CD14-positive monocyte (primary cell): ENCODE measurements around the gene PSAPL1. TPM values are rescaled to one million over a fixed set of nuclear protein-coding genes. Genes with fewer than 3 reads are reported as not detected.

ENCODE experiments used
- DNase-seq, 3 donors: peaks; one replicate each; pipeline ENCODE4 v3.0.0-alpha.2; 2011 to 2022
- H2AFZ ChIP-seq: 2 replicates; pipeline ENCODE4 v1.6.0; 2012; ENCODE audit warnings: mild to moderate bottlenecking, low read depth, low read length, inconsistent platforms; ENCODE audit not compliant: insufficient read depth, poor library complexity, severe bottlenecking
- H3K27ac ChIP-seq, 2 donors: 1 replicate in 1 of 2; 2 replicates in 1 of 2; pipeline ENCODE4 v1.5.1; 2012 to 2013; ENCODE audit warnings: low read length in 2 of 2, control low read depth in 1 of 2, inconsistent platforms in 1 of 2, low read depth in 1 of 2, mild to moderate bottlenecking in 1 of 2
- H3K27me3 ChIP-seq, 2 donors: one replicate each; pipeline versions ENCODE4 v1.6.0 to v1.6.1; 2011 to 2013; ENCODE audit warnings: low read length in 2 of 2; ENCODE audit not compliant: control insufficient read depth in 2 of 2, insufficient read depth in 2 of 2
- H3K36me3 ChIP-seq, 2 donors: replicated peaks in 1 of 2; 1 replicate in 1 of 2; 2 replicates in 1 of 2; pipeline versions ENCODE4 v1.5.1 to v1.6.1; 2012 to 2013; ENCODE audit warnings: low read length in 2 of 2, control low read depth in 1 of 2, inconsistent platforms in 1 of 2, mild to moderate bottlenecking in 1 of 2; ENCODE audit not compliant: insufficient read depth in 2 of 2, control insufficient read depth in 1 of 2
- H3K4me1 ChIP-seq, 2 donors: 1 replicate in 1 of 2; 2 replicates in 1 of 2; pipeline versions ENCODE4 v1.5.1 to v1.6.1; 2012 to 2013; ENCODE audit warnings: low read length in 2 of 2, control low read depth in 1 of 2, inconsistent platforms in 1 of 2, mild to moderate bottlenecking in 1 of 2, moderate library complexity in 1 of 2; ENCODE audit not compliant: insufficient read depth in 2 of 2, control insufficient read depth in 1 of 2
- H3K4me2 ChIP-seq: replicated peaks from 2 replicates; pipeline ENCODE3; 2012; ENCODE audit warnings: low read length, moderate library complexity, mild to moderate bottlenecking; ENCODE audit not compliant: poor library complexity, severe bottlenecking; ENCODE audit errors: extremely low read depth
- H3K4me3 ChIP-seq, 3 experiments: fragments of 200-600 bp in 1 of 3; sonication (generic) in 1 of 3; replicated peaks in 1 of 3; 1 replicate in 2 of 3; 2 replicates in 1 of 3; pipeline ENCODE4 v1.5.1; 2011 to 2013; ENCODE audit warnings: low read length in 3 of 3, mild to moderate bottlenecking in 3 of 3, control low read depth in 2 of 3, low read depth in 2 of 3, inconsistent platforms in 1 of 3, moderate library complexity in 1 of 3
- H3K79me2 ChIP-seq: 2 replicates; pipeline ENCODE4 v1.6.0; 2012; ENCODE audit warnings: mild to moderate bottlenecking, control low read depth, inconsistent platforms, low read length, moderate library complexity; ENCODE audit not compliant: insufficient read depth
- H3K9ac ChIP-seq: 2 replicates; pipeline ENCODE4 v1.6.0; 2017; ENCODE audit warnings: low read length, mild to moderate bottlenecking; ENCODE audit not compliant: insufficient read depth, poor library complexity, severe bottlenecking
- H3K9me3 ChIP-seq, 2 donors: replicated peaks in 1 of 2; 1 replicate in 1 of 2; 2 replicates in 1 of 2; pipeline versions ENCODE4 v1.5.1 to v1.6.1; 2012 to 2013; ENCODE audit warnings: low read length in 2 of 2, control low read depth in 1 of 2; ENCODE audit not compliant: control insufficient read depth in 1 of 2, insufficient read depth in 1 of 2
- H4K20me1 ChIP-seq: 2 replicates; pipeline ENCODE4 v1.6.0; 2012; ENCODE audit warnings: mild to moderate bottlenecking, low read length, control low read depth, moderate library complexity; ENCODE audit not compliant: insufficient read depth
- H3K27ac Mint-ChIP-seq, 7 donors: one replicate each; pipeline ENCODE4 v1.8.0; 2020; ENCODE audit warnings: mild to moderate bottlenecking in 7 of 7, mixed read lengths in 7 of 7, moderate library complexity in 6 of 7, inconsistent platforms in 2 of 7
- H3K27me3 Mint-ChIP-seq, 3 donors: one replicate each; pipeline ENCODE4 v1.8.0; 2021 to 2022; ENCODE audit warnings: low read depth in 3 of 3, mild to moderate bottlenecking in 3 of 3, mixed read lengths in 3 of 3, moderate library complexity in 3 of 3, inconsistent platforms in 1 of 3
- H3K36me3 Mint-ChIP-seq, 2 donors: one replicate each; pipeline ENCODE4 v1.8.0; 2020; ENCODE audit warnings: mixed read lengths in 2 of 2, inconsistent platforms in 1 of 2, mild to moderate bottlenecking in 1 of 2
- H3K4me1 Mint-ChIP-seq: one replicate; pipeline ENCODE4 v1.8.0; 2020; ENCODE audit warnings: mild to moderate bottlenecking, mixed read lengths
- H3K4me3 Mint-ChIP-seq, 2 donors: one replicate each; pipeline ENCODE4 v1.8.0; 2020; ENCODE audit warnings: mild to moderate bottlenecking in 2 of 2, mixed read lengths in 2 of 2, moderate library complexity in 1 of 2
- H3K9me3 Mint-ChIP-seq, 7 donors: one replicate each; pipeline ENCODE4 v1.8.0; 2020 to 2022; ENCODE audit warnings: mixed read lengths in 7 of 7, mild to moderate bottlenecking in 6 of 7, moderate library complexity in 6 of 7, inconsistent platforms in 2 of 7
- WGBS: methylation state at CpG from one replicate; pipeline ENCODE4 v1.1.5; 2013; ENCODE audit warnings: missing lambda C conversion rate; ENCODE audit not compliant: insufficient coverage; 5-methylcytosine and 5-hydroxymethylcytosine counted together
- intact Hi-C, 2 donors: fragments of 100-400 bp; cut with micrococcal nuclease; formaldehyde crosslinking; loops; one replicate each; pipeline versions ENCODE4 v1.15.0 to v1.15.1; 2023
- polyA plus RNA-seq, 3 donors: library from polyadenylated mRNA; depleted of rRNA in 1 of 3; unstranded in 2 of 3; stranded (reverse) in 1 of 3; fragments of 300-500 nt in 2 of 3; fragments of >200 nt in 1 of 3; fragmentation: Illumina TruSeq in 2 of 3; gene quantifications; 1 replicate in 2 of 3; 2 replicates in 1 of 3; pipeline ENCODE4 v1.2.3, GENCODE V29; 2012 to 2021
- TF ChIP-seq, protein P1 (sequence below): fragments of 200-600 bp; IDR thresholded peaks from one replicate; pipeline ENCODE4 v1.8.0; 2022; ENCODE audit warnings: antibody characterized with exemption, mild to moderate bottlenecking

PSAPL1 gene
- polyA plus RNA-seq, 3 donors: not detected

DNA sequence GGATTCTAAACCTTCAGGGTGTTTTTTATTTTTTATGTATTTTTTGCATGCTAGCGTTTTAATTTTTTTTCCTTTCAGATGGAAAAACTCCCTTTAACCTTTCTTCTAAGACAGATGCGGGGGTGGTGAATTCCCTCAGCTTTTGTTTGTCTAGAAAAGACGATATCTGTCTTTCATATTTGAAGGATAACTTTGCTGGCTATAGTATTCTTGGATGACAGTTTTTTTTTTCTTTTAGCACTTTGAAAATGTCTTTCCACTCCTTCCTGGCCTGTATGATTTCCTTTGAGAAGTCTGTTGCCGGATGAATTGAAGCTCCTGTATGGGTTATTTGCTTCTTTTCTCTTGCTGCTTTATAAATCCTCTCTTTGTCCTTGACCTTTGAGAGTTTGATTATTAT, 26.6 kb downstream of the PSAPL1 start:
- Mint-ChIP-seq H3K4me3 (no peak overlapping the region), H3K4me1 (no peaks in the 10 kb centered on the region), H3K27ac (no peak overlapping the region), H3K27me3 (peaks cover 7 to 18% (median 9%) of the 10 kb centered on the region in 3 donors), H3K36me3 (no peaks in the 10 kb centered on the region), H3K9me3 (peaks cover 3 to 26% (median 15%) of the 10 kb centered on the region in 7 donors)
- H3K4me2 ChIP-seq: no peak overlapping the region
- no peaks in the 10 kb centered on the region for H4K20me1 ChIP-seq
- H2AFZ ChIP-seq: no peak overlapping the region
- H3K4me3 ChIP-seq: no peak overlapping the region
- H3K79me2 ChIP-seq: no peaks in the 10 kb centered on the region
- TF ChIP-seq, protein P1, sequence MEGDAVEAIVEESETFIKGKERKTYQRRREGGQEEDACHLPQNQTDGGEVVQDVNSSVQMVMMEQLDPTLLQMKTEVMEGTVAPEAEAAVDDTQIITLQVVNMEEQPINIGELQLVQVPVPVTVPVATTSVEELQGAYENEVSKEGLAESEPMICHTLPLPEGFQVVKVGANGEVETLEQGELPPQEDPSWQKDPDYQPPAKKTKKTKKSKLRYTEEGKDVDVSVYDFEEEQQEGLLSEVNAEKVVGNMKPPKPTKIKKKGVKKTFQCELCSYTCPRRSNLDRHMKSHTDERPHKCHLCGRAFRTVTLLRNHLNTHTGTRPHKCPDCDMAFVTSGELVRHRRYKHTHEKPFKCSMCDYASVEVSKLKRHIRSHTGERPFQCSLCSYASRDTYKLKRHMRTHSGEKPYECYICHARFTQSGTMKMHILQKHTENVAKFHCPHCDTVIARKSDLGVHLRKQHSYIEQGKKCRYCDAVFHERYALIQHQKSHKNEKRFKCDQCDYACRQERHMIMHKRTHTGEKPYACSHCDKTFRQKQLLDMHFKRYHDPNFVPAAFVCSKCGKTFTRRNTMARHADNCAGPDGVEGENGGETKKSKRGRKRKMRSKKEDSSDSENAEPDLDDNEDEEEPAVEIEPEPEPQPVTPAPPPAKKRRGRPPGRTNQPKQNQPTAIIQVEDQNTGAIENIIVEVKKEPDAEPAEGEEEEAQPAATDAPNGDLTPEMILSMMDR: no peak
- H3K4me1 ChIP-seq: no peaks in the 10 kb centered on the region
- peaks cover 0 to 6% of the 10 kb centered on the region in 2 donors for H3K9me3 ChIP-seq
- H3K27ac ChIP-seq: no peak overlapping the region
- H3K27me3 ChIP-seq: no peaks in the 10 kb centered on the region
- WGBS: no CpG with 5 or more reads among the region's 4 CpGs
- intact Hi-C loops: no loop called here
- H3K36me3 ChIP-seq: no peaks in the 10 kb centered on the region
- DNase-seq: no peak
- H3K9ac ChIP-seq: no peak overlapping the region

DNA sequence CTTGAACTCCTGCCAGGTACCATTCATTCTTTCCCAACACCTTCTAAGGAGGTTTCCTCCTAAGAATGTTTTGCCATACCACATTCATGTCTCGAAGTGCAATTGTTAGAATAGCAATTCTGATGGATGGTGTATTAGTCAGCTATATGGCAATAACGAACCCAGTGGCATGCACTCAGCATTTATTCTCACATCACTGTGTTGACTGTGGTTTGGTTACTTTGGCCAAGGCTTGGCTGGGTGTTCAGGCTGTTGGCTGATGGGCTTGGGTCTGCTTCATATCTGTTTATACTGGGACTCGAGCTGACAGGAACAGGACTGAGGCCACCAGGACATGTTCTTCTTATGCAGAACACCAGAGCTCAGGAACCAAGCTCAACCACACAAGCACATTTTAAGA, 31.7 kb downstream of the PSAPL1 start:
- H3K4me3 Mint-ChIP-seq: no peak overlapping the region
- no peak overlapping the region for H3K4me2 ChIP-seq

More for the DNA sequence above, 31.7 kb downstream of the PSAPL1 start:
- 83% methylated on average over 1 of the region's 3 CpGs for whole genome bisulfite sequencing
- TF ChIP-seq, protein P1: no peak
- H3K4me1 Mint-ChIP-seq: no peaks in the 10 kb centered on the region
- Histone ChIP-seq H4K20me1 (no peaks in the 10 kb centered on the region), H3K79me2 (no peaks in the 10 kb centered on the region), H3K4me3 (no peak overlapping the region), H3K9ac (no peak overlapping the region), H3K36me3 (no peaks in the 10 kb centered on the region), H3K27me3 (peaks cover 0 to under 1% of the 10 kb centered on the region in 2 donors), H3K4me1 (no peaks in the 10 kb centered on the region), H3K9me3 (peaks cover 0 to 3% of the 10 kb centered on the region in 2 donors), H2AFZ (no peak overlapping the region), H3K27ac (no peak overlapping the region)
- peaks cover 13 to 18% (median 18%) of the 10 kb centered on the region in 3 donors for H3K27me3 Mint-ChIP-seq
- no peak overlapping the region for H3K27ac Mint-ChIP-seq
- intact Hi-C loops: no loop called here
- no peak for DNase-seq
- H3K36me3 Mint-ChIP-seq: no peaks in the 10 kb centered on the region
- H3K9me3 Mint-ChIP-seq: peaks cover 0 to 10% (median 5%) of the 10 kb centered on the region in 7 donors
